SK-N-MC (cell line): ENCODE measurements around the gene YEATS2.

ENCODE experiments used
- EZH2 ChIP-seq: fragments of 200-600 bp; sonication (generic); IDR thresholded peaks from one replicate; pipeline ENCODE4 v1.6.1; 2017; ENCODE audit warnings: antibody characterized with exemption
- FOXP2 ChIP-seq: optimal IDR thresholded peaks from 2 replicates; pipeline ENCODE3; 2011; ENCODE audit warnings: mild to moderate bottlenecking, moderate library complexity; ENCODE audit not compliant: insufficient read depth; ENCODE audit errors: extremely low read length, control extremely low read depth
- POLR2AphosphoS5 ChIP-seq: IDR thresholded peaks from 2 replicates; pipeline ENCODE4 v1.6.1; 2012; ENCODE audit warnings: mild to moderate bottlenecking, low read depth, low read length, borderline replicate concordance

DNA sequence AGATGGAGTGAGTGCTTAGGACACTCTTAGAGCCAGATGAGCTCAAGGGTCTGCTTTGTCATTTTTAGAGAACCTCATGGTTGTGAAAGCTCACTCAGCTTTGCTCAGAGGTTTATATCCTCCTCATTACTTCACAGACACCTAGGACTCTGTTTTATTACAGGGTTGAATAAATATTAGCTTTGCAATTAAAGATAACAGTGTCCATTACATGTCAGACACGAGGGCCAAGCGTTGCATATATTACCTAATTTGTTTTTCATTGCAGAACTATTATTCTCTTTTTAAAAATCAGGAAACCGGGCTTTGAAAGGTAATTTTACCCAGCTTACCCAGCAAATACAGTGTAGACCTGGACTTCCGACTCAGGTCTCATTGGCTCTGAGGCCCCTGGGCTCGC, 111.7 kb downstream of the YEATS2 start:
- TF ChIP-seq EZH2 (no peak), POLR2AphosphoS5 (no peak), FOXP2 (no peak)
